Glutamatergic neuron (in vitro differentiated cells): Measurements from ENCODE around the gene SLC34A3. TPM values are rescaled to one million over a fixed set of nuclear protein-coding genes. Genes with fewer than 3 reads are reported as not detected.

Experiments
- DNase-seq: peaks from one replicate; pipeline ENCODE4 v3.0.0; 2022
- H3K27ac Mint-ChIP-seq: one replicate; pipeline ENCODE4 v1.8.0; 2020; ENCODE audit warnings: mild to moderate bottlenecking, mixed read lengths, inconsistent platforms; ENCODE audit not compliant: unreplicated experiment
- H3K27me3 Mint-ChIP-seq: one replicate; pipeline ENCODE4 v1.8.0; 2020; ENCODE audit warnings: mild to moderate bottlenecking, moderate library complexity, mixed read lengths, inconsistent platforms; ENCODE audit not compliant: unreplicated experiment
- H3K36me3 Mint-ChIP-seq: one replicate; pipeline ENCODE4 v1.8.0; 2020; ENCODE audit warnings: mild to moderate bottlenecking, mixed read lengths, inconsistent platforms; ENCODE audit not compliant: unreplicated experiment
- H3K4me1 Mint-ChIP-seq: one replicate; pipeline ENCODE4 v1.8.0; 2020; ENCODE audit warnings: mild to moderate bottlenecking, low read depth, mixed read lengths, inconsistent platforms; ENCODE audit not compliant: unreplicated experiment
- H3K4me3 Mint-ChIP-seq: one replicate; pipeline ENCODE4 v1.8.0; 2020; ENCODE audit warnings: mild to moderate bottlenecking, mixed read lengths, inconsistent platforms; ENCODE audit not compliant: unreplicated experiment
- H3K9me3 Mint-ChIP-seq: one replicate; pipeline ENCODE4 v1.8.0; 2020; ENCODE audit warnings: mild to moderate bottlenecking, moderate library complexity, mixed read lengths, inconsistent platforms; ENCODE audit not compliant: unreplicated experiment
- total RNA-seq: library from RNA; stranded (reverse); fragmentation: NEBNext Ultra II Directional; extraction: Animal tissue kit (Norgen Biotek cat#: 25700); gene quantifications from one replicate; pipeline ENCODE4 v1.2.1, GENCODE V29; 2021; ENCODE audit not compliant: unreplicated experiment
- TF ChIP-seq, protein P1 (sequence below): fragments of 200-600 bp; sonication (generic); IDR thresholded peaks from one replicate; pipeline ENCODE4 v1.5.0; 2021; ENCODE audit not compliant: partially characterized antibody, unreplicated experiment

SLC34A3 gene
- total RNA-seq, 1 donor from 2014 or later = not detected

- peaks cover 14% of the 10 kb centered on the region for H3K9me3 Mint-ChIP-seq
- TF ChIP-seq, protein P1, sequence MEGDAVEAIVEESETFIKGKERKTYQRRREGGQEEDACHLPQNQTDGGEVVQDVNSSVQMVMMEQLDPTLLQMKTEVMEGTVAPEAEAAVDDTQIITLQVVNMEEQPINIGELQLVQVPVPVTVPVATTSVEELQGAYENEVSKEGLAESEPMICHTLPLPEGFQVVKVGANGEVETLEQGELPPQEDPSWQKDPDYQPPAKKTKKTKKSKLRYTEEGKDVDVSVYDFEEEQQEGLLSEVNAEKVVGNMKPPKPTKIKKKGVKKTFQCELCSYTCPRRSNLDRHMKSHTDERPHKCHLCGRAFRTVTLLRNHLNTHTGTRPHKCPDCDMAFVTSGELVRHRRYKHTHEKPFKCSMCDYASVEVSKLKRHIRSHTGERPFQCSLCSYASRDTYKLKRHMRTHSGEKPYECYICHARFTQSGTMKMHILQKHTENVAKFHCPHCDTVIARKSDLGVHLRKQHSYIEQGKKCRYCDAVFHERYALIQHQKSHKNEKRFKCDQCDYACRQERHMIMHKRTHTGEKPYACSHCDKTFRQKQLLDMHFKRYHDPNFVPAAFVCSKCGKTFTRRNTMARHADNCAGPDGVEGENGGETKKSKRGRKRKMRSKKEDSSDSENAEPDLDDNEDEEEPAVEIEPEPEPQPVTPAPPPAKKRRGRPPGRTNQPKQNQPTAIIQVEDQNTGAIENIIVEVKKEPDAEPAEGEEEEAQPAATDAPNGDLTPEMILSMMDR = no peak
- DNase-seq = no peak
- H3K4me3 Mint-ChIP-seq = no peak overlapping the region
- H3K36me3 Mint-ChIP-seq = peaks cover 7% of the 10 kb centered on the region
- H3K4me1 Mint-ChIP-seq = peaks cover 21% of the 10 kb centered on the region
- H3K27me3 Mint-ChIP-seq = peaks cover 8% of the 10 kb centered on the region
- H3K27ac Mint-ChIP-seq = no peak overlapping the region
These were observed 48.3 kb downstream of the SLC34A3 start for GRCh38 chr9:137278721-137279711.

DNA sequence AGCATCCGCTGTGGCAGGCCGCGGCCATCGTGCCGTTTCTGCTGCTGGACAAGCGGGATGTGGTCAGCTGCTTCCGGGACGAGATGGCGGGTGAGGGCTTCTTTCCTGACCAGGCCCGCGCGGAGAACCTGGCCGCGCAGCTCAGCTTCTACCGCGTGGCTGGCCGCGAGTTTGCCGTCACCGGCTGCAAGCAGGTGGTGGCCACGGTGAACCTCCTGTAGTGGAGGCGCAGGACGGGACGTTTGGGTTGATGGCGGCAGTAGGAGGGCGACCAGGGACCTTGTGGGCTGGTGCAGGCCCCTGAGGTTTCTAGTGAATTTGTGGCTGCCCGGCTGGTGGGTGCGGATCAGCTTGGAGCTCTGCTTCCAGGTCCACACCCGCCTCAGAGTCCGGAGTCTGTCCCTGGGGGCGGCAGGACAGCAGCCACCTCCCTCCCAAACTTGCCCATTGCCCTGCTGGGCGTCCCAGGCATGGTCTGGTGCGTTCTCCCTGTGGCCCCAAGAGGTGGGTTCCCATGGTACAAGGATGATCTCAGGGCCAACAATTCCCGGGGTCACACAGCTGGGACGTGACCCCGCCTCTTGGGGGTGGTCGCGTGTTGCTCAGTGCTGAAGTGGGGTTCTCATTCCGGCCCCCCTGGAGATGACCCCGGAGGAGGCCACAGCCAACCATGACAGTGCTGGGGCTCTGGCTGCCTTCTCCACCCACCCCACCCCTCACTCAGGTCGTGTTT lies 49.2 kb downstream of the SLC34A3 start:
- no peak for DNase-seq
- Mint-ChIP-seq H3K9me3 (peaks cover 14% of the 10 kb centered on the region), H3K4me3 (no peak overlapping the region)

DNA sequence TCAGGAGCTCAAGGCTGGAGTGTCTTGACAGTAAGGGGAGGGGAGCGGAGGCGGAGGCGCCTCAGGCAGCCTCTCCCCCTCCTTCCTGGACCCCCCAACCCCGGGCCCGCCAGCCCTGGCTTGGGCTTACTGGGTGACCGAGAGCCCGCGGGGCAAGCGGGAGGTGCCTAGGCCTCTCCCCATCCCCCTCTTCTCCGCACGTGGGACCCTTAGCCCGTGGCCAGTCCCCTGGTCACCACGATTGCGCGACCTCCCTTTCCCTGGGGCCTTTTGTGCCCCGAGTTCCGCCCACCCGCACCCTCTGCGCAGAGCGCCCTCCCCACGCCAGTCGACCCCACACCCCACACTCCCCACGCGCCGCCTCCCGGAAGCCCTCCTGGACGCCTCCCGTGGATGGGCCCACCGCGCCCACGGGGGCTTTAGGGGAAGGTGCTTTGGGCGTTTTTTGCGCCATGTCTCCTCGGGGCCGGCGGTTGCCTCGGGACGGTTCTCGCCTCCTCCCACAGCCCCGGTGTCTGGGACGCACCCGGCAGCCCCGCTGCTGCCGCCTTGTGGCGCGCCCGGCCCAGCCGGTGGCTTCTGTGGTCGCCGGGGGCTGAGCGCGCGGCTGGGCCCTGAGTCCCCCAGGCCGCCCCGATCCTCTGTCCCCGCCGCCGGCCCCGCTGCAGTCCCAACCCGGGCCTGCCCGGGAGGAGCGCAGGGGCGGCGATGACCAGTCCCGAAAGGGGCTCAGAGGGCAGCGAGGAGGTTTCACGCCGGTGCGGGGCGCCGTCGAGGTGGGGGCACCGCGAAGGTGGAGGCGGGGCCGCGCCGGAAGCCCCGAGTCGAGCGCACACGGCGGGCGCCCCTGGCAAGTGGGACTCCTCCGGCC lies 50.0 kb downstream of the SLC34A3 start:
- no peak overlapping the region for H3K27ac Mint-ChIP-seq
- peaks cover 6% of the 10 kb centered on the region for H3K4me1 Mint-ChIP-seq
- no peak overlapping the region for H3K4me3 Mint-ChIP-seq
- DNase-seq = peak; percentile 77
- peaks cover 6% of the 10 kb centered on the region for H3K27me3 Mint-ChIP-seq
- TF ChIP-seq, protein P1 = peak; percentile 40
- H3K36me3 Mint-ChIP-seq = peaks cover 7% of the 10 kb centered on the region
- peaks cover 11% of the 10 kb centered on the region for H3K9me3 Mint-ChIP-seq

More for the DNA sequence above, 49.2 kb downstream of the SLC34A3 start:
- H3K27ac Mint-ChIP-seq = no peak overlapping the region
- peaks cover 14% of the 10 kb centered on the region for H3K4me1 Mint-ChIP-seq
- H3K27me3 Mint-ChIP-seq = peaks cover 8% of the 10 kb centered on the region
- peaks cover 7% of the 10 kb centered on the region for H3K36me3 Mint-ChIP-seq
- TF ChIP-seq, protein P1 = no peak

DNA sequence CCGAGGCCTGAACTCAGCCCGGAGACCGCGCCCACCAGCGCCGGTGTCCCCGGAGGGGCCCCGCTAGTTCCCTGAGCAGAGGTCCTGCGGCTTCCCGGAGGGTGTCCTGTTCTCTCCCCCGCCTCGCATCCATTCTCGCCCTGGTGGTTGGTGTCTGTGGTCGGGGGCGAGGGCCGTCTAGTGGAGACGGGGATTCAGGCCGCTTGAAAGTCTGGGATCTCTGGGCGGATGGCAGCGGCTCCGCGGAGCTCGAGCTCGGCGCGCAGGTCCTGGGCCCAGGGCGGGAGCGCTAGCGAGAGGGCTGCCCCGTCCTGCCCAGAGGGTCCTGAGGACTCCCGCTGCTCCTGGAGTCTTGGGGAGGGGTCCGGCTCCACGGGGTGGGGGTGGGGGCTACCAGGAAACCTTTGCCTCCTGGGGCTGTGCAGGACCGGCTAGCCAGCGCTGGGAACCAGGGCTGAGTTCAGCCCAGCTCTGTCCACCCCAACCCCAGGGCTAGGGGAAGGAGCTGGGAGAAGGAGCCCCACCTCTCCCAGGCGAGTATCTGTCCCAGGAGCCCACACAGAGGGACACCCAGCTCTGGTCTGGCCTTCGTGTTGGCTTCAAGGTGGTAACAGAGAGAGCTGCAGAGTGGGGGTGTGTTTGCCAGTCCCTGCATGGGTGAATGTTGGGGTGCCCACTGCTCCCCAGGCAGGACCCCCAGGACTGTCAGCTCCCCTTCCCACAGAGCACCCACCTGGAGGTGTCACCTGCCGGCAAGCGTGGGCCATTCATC lies 50.8 kb downstream of the SLC34A3 start:
- peak; percentile 57 for DNase-seq

More for the DNA sequence above, 50.8 kb downstream of the SLC34A3 start:
- Mint-ChIP-seq H3K4me1 (peaks cover 4% of the 10 kb centered on the region), H3K27ac (no peak overlapping the region), H3K4me3 (no peak overlapping the region), H3K36me3 (peaks cover 7% of the 10 kb centered on the region), H3K27me3 (peaks cover 6% of the 10 kb centered on the region), H3K9me3 (peaks cover 10% of the 10 kb centered on the region)
- TF ChIP-seq, protein P1 = no peak
